HG02763 (cell line): ENCODE measurements around the gene DPYSL5.
"Not testable (repeated sequence)": the region's sequence is repeated elsewhere in the genome, so short reads cannot be mapped to it uniquely, and the experiment has no call there.

Experiments used
- ATAC-seq: cut with Tn5 transposase; IDR thresholded peaks from one replicate; pipeline ENCODE4 v1.9.1; 2021; ENCODE audit warnings: mild to moderate bottlenecking, moderate library complexity; ENCODE audit not compliant: unreplicated experiment

DPYSL5 gene

DNA sequence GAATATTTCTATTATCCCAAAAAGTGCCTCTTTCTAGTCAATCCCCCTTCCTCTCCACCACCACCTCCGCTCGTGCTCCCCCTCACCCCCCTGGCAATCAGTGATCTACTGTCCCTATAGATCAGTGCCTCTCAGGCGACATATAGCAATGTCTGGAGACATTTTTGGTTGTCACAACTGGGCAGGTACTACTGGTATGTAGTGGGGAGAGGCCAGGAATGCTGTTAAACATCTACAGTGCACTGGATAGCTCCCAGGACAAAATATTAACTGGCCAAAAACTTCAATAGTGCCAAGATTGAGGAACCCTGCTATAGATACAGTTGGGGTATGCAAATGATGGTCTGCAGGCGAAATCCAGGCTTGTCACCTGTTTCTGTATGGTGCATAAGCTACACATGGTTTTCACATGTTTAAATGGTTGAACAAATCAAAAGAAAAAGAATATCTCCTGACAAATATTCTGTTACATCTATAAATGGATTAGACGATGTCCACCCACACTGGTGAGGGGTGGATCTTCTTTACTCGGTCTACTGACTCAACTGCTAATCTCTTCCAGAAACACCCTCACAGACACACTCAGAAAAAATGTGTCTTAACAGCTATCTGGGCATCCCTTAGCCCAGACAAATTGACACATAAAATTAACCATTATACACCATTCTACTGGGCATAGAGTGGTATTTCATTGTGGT lies 25.5 kb downstream of the DPYSL5 start:
- ATAC-seq: no peak

DNA sequence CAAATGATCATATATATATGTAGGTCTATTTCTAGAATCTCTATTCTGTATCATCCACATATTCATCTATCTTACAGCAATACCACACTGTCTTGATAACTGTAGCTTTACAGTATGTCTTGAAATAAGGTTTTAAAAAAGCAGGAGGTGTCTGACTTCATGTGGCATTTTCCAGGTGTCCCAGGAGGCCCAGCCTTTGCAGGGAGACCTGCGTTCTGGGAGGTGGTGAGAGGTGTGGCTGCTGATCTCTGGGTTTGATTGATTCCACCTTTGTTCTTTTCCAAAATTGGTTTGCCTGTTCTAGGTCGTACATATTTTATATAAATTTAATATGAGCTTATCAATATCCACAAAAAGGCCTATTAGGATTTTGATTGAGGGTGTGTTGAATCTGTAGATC lies 26.6 kb downstream of the DPYSL5 start:
- ATAC-seq: no peak

DNA sequence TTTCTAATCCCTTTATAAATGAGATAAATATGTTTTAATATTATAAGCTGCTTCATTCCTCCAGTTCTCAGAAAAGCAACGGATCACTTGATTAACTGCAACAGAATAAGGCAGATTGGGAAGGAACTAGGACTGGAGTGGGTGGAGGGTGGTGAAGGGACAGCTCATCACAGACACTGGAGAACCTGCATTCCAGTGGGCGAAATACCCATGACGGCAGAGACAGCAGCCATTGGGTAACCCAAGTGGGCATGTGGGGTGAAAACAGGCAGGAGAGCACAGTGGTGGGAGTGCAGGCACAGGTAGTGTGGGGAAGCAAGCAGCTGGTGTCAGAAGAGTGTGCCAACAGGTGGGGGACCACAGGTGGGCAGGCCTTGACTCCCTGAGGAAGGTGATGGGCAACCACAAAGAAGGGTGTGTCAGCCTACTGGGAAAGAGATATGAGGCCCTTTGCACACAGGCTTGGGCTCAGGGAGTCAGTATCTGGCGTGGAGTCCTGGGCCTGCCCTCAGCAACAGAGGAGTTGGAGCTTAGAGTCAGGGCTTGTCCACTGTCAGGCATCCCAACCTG lies 27.2 kb downstream of the DPYSL5 start:
- no peak for ATAC-seq

DNA sequence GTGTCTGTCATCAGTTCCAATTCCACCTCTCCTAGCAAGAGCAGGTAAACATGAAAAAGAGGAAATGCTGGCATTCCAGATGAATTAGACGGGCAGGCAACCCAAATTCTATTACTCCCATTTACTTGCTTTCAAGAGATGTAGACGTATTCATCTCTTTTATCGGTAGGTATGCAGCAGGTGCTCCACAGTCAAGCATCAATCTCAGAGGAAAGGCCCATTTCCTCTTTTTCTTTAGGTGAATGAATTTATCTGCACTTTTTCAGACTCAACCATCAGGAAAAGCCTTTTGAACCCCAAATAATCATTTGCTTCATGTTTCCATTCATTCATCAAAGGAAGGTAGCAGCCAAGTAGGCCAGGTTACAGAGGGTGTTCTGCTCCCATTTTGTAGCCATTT lies 27.9 kb downstream of the DPYSL5 start:
- no peak for ATAC-seq

DNA sequence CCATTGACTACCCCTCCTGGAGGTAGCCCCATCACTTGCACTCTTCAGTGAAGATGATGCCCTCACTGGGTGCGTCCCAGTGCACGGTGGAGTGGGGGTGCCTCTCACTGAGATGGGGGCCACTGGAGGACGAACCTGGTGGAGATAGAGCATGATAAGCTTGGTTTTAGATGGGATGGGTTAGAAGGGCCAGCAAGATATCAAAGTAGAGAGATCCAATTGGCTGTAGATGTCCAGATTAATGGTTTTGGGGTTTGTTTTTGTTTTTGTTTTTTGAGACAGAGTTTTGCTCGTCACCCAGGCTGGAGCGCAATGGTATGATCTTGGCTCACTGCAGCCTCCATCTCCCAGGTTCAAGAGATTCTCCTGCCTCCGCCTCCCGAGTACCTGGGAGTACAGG lies 28.3 kb downstream of the DPYSL5 start:
- no peak for ATAC-seq

DNA sequence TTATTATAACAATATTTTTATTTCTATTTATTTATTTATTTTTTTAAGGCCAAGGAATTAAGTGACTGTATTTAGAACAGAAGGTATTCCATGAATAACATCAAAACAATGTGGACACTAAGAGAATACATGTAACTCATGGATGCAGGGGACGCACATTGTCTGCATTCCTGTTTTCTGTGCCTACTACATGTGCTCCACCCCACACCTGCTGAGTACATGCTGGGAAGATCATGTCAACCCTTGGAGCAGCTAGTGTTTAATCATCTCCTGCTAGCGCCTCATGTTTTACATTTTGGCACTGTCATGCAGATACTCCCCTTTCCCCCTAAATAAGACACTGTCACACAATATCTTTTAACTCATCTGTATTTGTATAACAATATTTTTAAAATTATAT lies 29.3 kb downstream of the DPYSL5 start:
- ATAC-seq: no peak

DNA sequence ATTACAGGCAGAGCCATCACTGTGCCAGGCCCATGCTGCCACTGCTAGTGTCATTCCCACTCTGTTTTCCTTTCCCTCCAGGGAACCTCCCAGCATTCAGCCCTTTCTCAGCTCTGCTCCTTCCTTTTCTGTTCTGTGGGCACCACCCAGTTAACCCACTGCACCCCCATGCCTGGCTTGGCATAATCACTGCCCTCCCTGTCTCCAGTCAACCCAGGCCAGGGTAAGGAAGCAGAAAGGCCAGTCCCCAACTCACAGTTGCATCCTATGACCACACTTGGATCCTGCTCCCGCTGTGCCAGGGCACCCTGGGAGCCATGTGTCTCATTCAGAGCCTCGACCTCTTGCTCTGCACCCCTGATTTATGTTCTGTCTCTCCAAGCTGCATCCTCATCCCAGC lies 32.2 kb downstream of the DPYSL5 start:
- no peak for ATAC-seq

DNA sequence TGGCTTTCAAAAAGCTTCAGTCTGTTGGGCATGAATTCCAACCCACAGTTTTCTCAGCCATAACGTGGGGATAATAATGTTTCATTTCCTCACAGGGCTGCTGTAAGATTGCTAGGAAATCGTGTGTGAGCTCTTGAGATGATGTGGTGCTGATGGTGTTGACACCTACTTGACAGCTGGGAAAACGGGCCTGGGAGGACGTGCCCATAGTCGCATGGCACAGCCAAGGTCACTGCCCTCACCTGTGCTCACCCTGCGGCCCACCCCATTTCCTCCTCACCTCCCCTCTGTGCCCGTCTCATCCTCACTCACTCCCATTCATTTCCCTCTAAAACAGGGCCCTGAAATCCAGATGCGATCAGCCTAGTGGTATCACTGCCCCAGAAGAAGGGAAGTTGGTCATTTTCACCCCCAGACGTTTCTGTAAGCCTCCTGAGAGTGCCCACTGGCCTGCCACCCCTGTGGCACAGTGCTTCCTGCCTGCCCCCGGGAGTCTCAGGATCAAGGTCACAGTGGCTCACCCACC lies 33.0 kb downstream of the DPYSL5 start:
- no peak for ATAC-seq

DNA sequence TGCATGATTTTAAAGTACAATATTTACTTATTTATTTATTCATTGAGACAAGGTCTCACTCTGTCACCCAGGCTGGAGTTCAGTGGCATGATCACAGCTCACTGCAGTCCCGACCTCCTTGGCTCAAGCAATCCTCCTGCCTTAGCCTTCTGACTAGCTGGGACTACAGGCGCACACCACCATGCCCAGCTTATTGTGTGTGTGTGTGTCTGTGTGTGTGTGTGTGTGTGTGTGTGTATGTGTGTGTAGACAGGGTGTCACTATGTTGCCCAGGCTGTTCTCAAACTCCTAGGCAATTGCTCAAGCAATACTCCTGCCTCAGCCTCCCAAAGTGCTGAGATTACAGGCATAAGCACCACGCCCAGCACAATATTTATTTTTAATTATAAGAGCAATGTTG lies 34.3 kb downstream of the DPYSL5 start:
- not testable (repeated sequence) for ATAC-seq

DNA sequence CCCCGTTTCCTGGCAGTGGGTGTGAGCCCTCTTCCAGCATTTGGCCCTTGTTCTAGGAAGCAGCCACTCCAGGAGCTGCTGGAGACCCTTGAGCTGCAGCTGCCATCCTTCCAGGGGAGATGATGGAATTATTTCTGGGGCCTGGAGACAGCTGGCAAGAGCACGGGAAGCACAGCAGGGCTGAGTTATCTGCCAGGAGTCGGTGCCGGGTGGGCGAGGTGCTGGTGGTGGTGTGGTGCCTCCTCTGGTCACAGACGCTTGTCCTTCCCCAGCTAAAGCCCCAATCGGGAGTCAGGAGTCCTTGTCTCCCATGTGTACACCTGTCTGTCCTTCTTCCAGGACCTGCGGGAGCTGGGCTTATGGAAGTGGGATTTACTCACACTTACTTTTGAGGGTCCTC lies 36.0 kb downstream of the DPYSL5 start:
- ATAC-seq: no peak

DNA sequence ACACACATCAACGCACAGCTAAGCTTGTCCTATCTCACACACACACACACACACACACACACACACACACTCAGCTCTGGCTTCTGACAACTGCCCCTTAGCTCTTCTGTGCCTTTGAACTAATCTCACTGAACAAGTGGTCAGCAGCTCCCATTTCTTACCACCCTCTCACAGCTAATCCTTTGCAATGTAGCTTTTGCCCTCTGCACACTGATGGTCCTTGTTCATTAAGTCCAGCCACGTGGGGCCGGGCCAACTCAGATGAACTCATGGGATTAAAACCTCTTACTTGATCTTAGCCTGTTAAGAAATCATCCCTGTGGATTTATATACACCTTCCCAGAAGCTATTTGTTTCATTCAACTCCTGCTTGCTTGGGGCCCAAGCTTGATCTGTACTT lies 36.6 kb downstream of the DPYSL5 start:
- no peak for ATAC-seq

DNA sequence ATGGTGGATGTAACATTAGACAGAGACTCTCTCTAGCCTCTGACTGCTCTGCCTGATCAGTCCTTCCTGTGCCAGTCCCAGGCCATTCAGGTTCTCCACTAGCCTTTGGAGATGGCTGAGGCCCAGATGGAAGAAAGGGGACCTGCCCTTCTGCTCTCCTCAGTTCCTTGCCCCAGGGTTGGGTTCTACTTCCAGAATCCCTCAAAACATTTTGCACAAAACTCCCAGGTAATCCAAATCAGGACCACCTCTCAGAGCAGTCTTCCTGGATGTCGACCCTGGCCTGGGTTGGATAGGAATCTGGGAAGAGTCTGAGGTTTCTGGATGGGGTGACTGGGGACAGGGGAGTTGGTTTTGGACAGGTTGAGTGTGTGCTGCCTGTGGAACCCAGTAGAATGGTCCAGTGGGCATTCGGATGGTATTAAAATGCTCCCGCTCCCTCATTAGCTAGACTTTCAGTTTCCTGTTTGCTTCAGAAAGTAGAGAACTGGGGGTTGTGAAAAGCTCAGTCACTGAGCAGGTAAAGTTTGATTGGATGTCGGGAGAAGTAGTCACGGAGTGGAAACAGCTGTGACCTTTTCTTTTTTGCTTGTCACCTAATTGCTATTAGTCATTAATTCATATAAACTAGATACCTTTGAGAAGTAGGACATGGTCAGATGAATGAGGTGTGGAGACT lies 37.9 kb downstream of the DPYSL5 start:
- ATAC-seq: no peak

DNA sequence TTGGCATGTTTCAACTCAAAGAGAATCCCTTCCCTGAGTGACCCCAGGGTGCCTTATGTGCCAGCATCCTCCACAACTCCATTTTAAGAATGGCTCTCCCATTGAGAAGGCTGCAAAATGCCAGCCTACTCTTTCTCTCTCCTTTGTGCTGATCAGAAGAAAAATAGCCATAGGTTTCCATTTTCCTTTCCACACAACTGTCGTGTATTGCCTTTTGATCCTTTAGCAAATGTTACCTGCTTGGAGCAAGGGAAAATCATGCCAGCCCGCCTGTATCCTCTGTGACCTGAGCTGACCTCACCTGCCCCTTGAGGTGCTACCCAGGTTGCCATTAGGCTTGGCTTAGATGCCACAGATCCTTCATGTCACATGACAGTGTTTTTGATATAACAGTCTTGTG lies 38.8 kb downstream of the DPYSL5 start:
- ATAC-seq: no peak

DNA sequence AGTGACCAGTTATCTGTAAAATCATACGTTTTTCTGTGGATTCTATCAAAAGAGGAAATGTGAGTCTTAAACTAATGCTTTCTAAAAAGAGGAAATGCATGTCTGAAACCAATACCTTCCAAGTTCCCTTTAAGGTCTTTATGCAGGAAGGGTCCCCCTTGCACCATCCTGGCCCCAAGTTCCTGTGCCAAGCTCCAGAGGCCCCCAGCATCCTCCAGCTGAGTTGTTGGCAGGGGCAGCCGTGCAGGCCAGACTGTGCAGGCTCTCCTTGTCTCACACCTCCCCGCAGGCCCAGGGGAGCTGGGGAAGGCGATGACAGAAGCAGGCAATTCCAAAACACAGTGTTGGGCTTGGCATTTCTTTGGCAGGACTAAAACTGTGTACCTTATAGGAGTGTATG lies 39.2 kb downstream of the DPYSL5 start:
- no peak for ATAC-seq

DNA sequence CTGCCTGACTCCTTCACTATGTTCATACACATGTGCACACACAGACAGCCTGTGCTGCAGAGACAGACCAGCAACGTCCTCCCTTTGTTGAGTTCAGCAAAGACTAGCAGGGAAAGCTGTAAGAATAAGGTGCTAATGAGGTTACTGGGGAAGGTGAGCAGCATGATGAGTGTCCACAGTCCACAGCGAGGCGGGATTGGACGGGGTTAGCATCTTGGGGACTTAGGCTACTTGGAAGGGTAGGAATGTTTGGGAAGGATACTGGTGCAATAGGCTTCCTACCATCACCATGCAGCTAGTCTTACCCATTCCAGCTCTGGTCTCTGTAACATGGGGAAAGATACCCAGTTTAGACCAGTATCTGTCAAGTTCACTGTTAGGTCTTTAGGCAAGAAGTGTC lies 41.9 kb downstream of the DPYSL5 start:
- ATAC-seq: no peak

DNA sequence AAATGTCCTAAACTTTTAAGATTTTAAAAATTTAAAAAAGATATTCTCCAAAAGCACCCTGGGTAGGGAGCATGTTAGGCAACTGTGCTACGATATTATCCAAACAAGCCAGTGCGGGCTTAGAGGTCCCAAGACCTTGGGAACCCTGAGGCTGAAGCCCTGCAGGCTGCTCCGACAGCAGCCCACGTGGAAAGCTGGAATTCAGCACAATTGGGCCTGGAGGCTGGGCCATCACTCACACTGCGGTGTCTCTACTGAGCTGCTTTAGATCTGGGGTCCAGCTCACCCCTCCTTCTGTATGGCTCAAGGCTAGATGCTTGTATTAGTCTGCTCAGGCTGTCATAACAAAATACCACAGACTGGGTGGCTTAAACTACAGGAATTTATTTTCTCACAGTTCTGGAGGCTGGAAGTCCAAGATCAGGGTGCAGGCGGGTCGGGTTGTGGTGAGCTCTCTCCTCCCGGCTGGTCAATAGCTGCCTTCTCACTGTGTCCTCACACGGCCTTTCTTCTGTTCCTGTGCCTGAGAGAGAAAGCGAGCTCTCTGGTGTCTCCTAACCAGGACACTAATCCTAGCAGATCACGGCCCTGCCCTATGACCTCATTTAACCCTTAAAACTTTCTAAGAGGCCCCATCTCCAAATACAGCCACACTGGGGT lies 42.5 kb downstream of the DPYSL5 start:
- no peak for ATAC-seq

DNA sequence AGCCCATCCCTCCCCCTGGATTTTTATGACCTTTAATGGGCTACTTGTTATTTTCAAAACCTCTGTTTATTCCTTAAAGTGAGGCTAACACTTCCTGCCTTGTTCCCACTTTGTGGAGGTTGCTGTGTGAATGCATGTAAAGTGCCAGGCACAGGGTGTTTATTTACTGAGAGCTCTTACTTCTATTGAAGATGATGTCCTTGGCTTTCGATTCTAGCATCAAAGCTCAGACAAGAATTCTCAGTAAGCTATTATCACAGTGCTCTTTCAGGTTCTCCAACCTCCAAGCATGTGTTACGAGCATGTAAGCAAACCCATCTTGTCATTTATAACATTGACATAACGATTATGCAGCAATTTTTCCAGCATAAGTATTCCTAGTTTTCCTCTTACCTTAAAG lies 44.2 kb downstream of the DPYSL5 start:
- ATAC-seq: no peak

DNA sequence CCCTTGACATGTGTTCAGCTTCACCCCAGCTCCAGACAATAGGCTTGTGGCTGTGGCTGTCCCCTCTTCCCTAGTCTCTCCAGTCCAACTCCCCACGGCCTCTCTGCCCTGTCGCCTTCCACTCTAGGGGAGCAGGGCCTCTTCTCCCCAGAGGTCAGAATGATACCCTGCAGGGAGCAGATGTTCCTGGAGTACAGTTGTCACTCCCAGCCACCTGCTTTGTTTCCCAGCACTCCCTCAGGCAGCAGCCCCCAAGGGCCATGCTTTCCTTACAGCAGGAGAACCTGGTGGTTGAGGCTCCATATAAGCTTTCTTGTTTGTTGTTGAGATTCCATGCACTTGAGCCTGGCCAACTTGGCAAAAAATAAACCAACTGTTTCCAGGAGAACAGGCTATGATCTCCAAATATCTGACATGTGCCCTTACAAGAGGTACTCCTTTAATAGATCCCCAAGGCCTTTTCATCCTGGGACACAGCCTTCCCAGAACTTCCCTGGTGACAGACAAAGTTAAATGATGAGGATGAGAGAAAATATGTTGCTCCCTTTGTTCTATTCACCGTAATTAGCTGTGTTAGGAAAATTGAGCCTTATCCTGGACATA lies 45.1 kb downstream of the DPYSL5 start:
- ATAC-seq: no peak

DNA sequence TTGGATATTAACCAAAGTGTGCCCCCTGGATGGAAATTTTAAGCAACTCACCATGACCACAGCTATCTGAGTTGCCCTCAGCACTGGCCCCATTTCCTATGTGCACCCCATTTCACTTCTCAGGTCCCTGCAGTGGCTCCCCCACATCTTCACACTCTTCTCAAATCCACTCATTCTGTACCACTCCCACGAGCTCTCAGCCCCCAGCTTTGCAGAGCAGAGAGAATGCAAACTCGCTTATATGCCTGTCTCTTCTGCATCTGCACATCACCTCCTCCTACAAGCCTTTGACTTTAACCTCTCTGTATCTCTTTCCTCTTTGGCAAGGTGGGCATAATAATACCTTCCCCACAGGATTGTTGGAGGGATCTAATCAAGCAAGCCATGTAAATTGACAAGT lies 46.2 kb downstream of the DPYSL5 start:
- no peak for ATAC-seq

DNA sequence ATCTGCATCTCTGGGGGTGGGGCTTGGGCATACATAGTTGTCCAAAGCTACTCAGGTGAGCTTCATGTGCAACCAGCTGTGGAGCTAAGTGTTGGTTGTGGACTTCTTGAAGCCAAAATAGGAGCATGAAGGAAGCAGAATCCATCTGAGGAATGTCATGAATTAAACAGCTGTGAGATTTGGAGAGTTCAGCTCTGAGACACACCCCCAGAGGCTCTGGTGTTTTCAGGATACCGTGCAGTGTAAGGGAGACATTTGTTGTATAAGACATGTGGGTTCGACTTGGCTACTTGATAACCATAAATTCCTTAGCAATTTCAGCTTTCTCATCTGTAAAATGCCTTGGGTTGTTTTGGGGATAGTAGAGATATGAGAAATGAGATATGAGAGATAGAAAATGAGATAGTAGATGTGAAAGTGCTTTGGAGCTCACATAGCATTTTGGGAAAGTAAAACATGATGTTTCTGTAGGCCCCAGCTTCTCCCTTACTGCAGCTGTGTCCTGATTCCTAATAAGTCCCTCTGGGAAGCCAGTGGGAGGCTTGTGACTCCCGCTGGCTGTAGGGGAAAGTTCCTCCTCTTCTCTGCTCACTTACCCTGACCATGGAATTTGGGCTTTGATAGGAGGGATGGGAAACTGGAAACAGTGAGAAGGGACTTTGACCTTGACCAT lies 50.0 kb downstream of the DPYSL5 start:
- no peak for ATAC-seq
